ENCODE measurements around the gene CD8B2.
"Not testable (repeated sequence)": the region's sequence is repeated elsewhere in the genome, so short reads cannot be mapped to it uniquely, and the experiment has no call there.

CD8B2 gene

GRCh38 chr2:106552921-106553320 lies 65.8 kb downstream of the CD8B2 start:
- DNase-seq: peak in 3 of 4 experiments; percentile 27 to 49 (median 29)

DNA sequence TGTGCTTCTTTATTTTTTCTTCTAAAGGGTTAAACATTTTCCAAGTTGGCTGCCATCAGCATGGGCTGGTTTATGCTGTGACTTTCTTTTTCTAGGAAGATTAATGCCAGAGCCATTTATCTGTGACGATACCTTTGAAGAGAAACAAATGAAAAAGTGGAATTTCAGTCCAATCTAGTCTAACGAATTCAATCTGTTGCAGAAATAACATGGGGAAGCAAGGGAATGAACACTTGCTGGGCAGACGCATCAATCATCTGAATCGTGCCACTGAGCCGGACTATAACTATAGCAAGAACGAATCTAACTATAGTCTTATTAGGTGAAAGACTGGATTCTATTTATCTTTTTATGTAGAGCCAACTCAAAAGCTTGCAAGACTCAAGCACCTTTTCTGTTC lies 66.2 kb downstream of the CD8B2 start:
- DNase-seq: no peak

DNA sequence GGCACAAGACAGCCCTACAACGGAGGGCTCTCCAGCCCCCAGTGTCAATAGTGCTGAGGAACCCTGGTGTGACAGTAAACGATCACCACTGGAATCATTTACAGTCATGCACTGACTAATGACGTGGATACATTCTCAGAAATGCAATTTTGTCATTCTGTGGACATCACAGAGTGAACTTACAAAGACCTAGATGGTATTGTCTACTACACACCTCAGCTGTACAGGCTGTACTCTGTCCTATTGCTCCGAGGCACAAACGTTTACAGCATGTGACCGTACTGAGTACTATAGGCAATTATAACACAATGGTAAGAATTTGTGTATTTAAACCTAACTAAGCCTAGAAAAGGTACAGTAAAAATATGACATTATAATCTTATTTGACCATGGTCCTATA lies 67.2 kb downstream of the CD8B2 start:
- DNase-seq: no peak

DNA sequence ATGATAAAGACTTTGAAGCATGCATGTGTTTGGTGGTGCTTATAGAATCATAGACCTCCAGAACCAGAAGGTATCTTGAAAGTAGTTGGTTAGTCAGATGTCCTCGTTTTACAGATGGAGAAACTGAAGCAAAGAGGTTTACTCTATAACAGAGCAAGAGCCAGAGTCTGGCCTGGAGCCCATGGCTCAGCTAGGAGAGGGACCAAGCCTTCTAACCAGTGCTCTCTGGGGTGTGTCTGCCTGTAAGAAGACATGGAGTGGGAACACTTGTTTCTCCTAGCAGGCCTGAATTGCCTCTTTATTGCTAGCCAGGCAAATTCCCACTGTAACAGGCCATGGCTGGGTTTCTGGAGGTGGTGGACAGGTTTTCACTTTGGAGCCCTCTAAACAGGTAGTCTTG lies 67.9 kb downstream of the CD8B2 start:
- no peak for DNase-seq

DNA sequence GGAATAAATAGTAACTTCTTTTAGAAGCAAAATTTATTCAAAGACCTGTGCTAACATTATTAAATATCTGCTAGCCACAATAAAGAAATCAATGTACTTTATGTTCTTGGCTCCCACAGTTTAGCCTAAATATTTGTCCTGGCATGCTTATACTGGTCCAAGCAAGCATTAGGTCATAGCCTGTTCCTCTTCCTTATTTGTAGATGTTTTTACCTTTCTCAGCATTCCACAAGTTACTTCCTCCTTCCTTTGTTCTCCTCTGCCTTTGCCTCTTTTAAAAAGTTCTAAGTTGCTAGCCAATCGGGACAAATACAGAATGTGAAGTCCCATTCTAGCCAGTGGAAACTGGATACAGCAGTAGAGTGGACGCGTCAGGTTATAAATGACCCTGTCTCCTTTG lies 72.6 kb downstream of the CD8B2 start:
- peak in 2 of 4 experiments; percentile 50 to 57 for DNase-seq

DNA sequence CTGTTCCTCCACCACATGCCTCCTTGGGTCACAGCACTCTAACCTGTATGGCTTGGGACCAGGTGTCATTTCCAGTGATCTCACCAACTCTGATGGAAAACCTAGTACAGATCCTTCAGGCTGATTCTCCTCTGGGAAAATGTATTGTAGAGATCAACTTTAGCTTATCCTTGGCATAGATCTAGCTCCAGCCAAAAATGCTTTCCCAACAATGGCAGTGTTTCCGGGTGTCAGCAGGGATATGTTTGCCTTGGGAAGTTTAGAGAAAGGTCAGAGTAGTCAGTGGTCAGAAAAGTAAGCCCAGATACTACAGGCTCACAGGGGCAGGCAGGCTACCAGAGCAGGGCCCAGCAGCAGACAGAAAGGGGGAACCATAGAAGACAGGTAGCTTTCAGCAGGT lies 73.6 kb downstream of the CD8B2 start:
- no peak for DNase-seq

- DNase-seq: no peak
Observed at GRCh38 chr2:106561356-106561755, 74.2 kb downstream of the CD8B2 start.

GRCh38 chr2:106561803-106562202 lies 74.6 kb downstream of the CD8B2 start:
- no peak for DNase-seq

DNA sequence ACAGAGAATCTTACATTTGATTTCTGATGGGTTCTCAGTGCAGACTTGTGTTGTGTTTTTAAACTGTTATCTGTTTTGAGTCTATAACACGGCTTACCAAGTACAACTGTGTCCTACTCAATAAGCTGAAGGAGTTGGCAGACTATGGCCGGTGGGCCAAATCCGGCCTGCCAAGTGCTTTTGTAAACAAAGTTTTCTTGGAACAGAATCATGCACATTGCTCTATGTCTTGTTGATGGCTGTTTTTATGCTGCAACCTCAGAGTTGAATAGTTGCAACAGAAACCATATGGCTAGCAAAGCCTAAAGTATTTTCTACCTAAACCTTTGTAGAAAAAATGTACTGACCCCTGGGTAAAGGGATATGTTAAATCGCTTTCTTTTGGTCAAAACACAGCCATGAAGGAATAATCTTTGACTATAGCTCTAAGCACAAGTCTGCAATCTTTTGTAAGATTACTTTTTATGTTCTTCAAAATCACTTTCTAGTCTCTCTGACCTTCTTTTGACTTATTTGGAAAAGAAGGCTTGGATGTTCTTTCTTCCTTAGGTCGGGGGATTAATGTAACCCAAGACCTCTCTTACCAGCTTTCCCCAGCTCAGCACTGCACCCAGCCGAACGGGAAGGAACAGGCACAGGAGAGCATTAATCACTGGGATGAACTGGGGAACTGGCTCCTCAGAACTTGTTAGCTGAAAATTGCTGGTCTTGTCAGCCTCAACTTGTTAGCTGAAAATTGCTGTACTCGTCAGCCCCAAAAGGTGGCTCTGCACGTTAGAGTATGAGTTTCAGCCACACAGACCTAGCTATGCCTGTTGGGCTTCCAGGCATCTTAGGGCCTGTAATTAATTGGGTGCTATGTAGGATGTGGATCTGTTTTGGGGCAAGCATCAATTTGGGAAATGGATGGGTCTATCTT lies 75.4 kb downstream of the CD8B2 start:
- peak in 3 of 4 experiments; percentile 58 to 71 (median 59) for DNase-seq

GRCh38 chr2:106563195-106563594 lies 76.0 kb downstream of the CD8B2 start:
- DNase-seq: no peak

GRCh38 chr2:106565599-106565998 lies 78.4 kb downstream of the CD8B2 start:
- no peak for DNase-seq

DNA sequence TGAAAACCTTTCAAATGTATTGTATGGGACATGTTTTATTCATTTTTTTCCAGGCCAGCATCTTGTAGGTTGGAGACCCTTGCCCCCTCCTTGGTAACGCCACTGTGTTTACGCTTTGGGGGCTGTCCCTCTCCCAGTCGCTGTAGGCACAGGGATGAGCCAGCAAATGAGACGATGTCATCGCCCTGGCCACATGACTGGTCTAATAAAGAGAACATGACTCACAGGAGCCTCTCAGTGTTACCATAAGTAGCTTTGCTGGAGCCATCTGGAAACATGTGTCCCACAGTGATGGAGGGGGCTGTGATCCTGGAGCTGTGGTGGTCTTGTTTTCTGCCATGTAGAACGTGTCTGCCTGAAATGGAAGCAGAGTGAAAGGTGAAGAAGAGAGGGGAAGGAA lies 78.9 kb downstream of the CD8B2 start:
- DNase-seq: peak; percentile 35 to 67 (median 60)

DNA sequence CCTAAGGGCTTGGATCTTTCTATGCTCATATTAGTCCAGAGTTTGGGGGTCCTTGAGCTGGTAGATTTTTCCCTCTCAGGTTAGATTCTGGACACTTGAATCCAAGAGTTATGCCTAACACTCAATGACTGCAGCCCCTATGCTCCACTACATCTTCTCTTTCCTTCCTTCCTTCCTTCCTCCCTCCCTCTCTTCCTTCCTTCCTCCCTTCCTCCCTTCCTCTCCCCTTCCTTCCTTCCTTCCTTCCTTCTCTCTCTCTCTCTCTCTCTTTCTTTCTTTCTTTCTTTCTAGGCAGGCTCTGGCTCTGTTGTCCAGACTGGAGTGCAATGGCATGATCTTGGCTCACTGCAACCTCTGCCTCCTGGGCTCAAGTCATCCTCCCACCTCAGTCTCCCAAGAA lies 79.3 kb downstream of the CD8B2 start:
- not testable (repeated sequence) for DNase-seq

DNA sequence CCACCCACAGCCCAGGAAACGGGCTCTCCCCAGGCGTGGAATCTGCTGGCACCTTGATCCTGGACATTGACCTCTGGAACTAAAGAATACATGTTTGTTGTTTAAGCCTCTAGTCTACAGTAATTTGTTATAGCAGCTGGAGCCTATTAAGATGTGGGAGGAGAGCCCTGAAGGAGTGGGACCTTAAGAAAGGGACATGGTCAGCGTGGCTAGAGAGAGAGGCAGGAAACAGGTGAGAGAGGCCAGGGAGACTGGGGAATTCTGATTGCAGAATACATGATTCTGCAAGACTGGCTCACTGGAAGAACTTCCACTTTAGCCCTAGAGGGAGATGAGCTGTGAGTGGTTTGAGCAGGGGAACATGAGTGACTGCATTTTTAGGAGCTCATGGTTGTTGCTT lies 83.2 kb downstream of the CD8B2 start:
- peak; percentile 18 to 56 (median 46) for DNase-seq

All from suppressor macrophage (primary cell).